Peyer's patch (tissue), 4 donors: ENCODE measurements around the gene ZBTB7A. TPM values are rescaled to one million over a fixed set of nuclear protein-coding genes. Genes with fewer than 3 reads are reported as not detected.

Source experiments
- DNase-seq, 3 donors: peaks; one replicate each; pipeline ENCODE4 v3.0.0-alpha.2; 2017 to 2019
- H3K27ac ChIP-seq, 4 donors: fragments of 200-600 bp; sonication (generic); one replicate each; pipeline ENCODE4 v1.5.1; 2016 to 2019
- H3K27me3 ChIP-seq, 2 donors: fragments of 200-600 bp; sonication (generic); one replicate each; pipeline ENCODE4 v1.5.1; 2019
- H3K36me3 ChIP-seq, 3 donors: fragments of 200-600 bp; sonication (generic); one replicate each; pipeline ENCODE4 v1.5.1; 2016 to 2019
- H3K4me1 ChIP-seq, 4 donors: fragments of 200-600 bp; sonication (generic); one replicate each; pipeline ENCODE4 v1.5.1; 2016 to 2019
- H3K4me3 ChIP-seq, 4 donors: fragments of 200-600 bp; sonication (generic); 1 replicate in 3 of 4; 2 replicates in 1 of 4; pipeline ENCODE4 v1.5.1; 2016 to 2019; ENCODE audit warnings: mild to moderate bottlenecking in 1 of 4
- H3K9me3 ChIP-seq, 4 donors: fragments of 200-600 bp; sonication (generic); one replicate each; pipeline ENCODE4 v1.5.1; 2016 to 2019; ENCODE audit warnings: mild to moderate bottlenecking in 1 of 4
- POLR2A ChIP-seq, 2 donors: fragments of 450-650 bp; IDR thresholded peaks; one replicate each; pipeline ENCODE4 v1.5.1; 2017; ENCODE audit warnings: antibody characterized with exemption in 2 of 2, mild to moderate bottlenecking in 2 of 2, moderate library complexity in 2 of 2
- total RNA-seq, 4 donors: library from RNA; depleted of rRNA; stranded (reverse); fragments of >200 nt; gene quantifications; one replicate each; pipeline ENCODE4 v1.1.0, GENCODE V29; 2016
- TF ChIP-seq, protein P1 (sequence below), 6 experiments: fragments of 450-650 bp in 4 of 6; fragments of 200-600 bp in 2 of 6; sonication (generic) in 1 of 6; IDR thresholded peaks; one replicate each; pipeline ENCODE4 v1.5.1; 2017 to 2019; ENCODE audit warnings: antibody characterized with exemption in 6 of 6, mild to moderate bottlenecking in 3 of 6, moderate library complexity in 1 of 6

ZBTB7A gene
- total RNA-seq, 4 donors from 2014 or later, result 74.3 to 149 (median 96.1) TPM

DNA sequence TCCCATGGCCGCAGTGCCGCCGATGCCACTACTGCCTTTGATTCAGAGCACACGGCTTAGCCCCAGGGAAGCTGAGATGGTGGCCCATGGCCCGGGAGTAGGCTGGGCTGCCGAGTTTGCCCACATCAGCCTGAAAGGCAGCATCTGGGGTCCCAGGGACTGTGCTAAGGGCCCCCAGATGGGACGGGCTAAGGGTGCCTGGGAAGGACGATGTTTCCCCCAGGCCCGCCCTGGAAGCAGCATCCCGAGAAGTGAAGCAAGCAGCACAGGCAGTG, 34.7 kb upstream of the ZBTB7A start:
- peaks cover 0 to 89% (median 0%) of the 10 kb centered on the region in 3 donors for H3K36me3 ChIP-seq
- no peak for TF ChIP-seq POLR2A (IDR thresholded peaks at IDR 0.05)
- TF ChIP-seq, protein P1, sequence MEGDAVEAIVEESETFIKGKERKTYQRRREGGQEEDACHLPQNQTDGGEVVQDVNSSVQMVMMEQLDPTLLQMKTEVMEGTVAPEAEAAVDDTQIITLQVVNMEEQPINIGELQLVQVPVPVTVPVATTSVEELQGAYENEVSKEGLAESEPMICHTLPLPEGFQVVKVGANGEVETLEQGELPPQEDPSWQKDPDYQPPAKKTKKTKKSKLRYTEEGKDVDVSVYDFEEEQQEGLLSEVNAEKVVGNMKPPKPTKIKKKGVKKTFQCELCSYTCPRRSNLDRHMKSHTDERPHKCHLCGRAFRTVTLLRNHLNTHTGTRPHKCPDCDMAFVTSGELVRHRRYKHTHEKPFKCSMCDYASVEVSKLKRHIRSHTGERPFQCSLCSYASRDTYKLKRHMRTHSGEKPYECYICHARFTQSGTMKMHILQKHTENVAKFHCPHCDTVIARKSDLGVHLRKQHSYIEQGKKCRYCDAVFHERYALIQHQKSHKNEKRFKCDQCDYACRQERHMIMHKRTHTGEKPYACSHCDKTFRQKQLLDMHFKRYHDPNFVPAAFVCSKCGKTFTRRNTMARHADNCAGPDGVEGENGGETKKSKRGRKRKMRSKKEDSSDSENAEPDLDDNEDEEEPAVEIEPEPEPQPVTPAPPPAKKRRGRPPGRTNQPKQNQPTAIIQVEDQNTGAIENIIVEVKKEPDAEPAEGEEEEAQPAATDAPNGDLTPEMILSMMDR (IDR thresholded peaks at IDR 0.05), result no peak

DNA sequence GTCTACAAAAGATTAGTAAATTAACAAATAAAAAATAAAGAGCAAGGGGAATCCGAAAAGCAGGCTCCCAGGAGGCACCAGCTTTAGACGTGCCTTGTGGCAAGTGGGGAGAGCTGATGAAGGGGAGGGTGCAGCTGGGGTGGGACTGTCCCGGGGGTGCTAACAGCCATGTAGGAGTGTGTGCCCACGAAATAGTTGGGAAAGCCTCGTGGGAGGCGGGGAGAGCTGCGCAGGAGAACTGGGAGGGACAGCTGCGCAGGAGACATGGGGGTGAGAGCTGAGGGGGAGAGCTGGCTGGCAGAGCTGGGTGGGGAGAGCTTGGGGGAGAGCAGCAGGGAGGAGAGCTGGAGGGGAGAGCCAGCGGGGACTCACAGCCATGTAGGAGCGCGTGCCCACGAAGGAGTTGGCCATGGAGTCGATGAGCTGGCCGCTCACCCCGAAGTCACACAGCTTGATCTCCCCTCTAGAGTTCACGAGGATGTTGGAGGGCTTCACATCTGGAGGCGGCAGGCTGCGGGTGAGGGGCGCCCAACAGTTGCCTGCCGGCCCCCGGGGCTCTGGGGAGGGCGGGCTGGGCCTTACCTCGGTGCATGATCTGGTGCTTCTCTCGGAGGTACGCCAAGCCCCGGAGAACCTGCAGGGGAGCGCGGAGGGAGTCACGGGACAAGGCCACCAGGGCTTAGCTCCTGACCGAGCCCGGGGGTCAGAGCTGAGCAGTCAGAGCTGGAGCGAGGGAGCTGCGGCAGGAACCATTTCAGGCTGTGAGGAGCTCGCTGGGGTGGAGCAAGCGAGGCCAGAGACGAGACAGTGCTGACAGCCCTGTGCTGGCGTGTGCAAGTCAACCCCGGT, 34.2 kb upstream of the ZBTB7A start:
- Histone ChIP-seq H3K27ac (no peak overlapping the region), H3K27me3 (no peaks in the 10 kb centered on the region), H3K36me3 (peaks cover 0 to 83% (median 0%) of the 10 kb centered on the region in 3 donors), H3K4me1 (peaks cover 0 to 13% (median 2%) of the 10 kb centered on the region in 4 donors), H3K9me3 (no peaks in the 10 kb centered on the region), H3K4me3 (no peak overlapping the region)
- TF ChIP-seq, protein P1 (IDR thresholded peaks at IDR 0.05), result no peak
- no peak for TF ChIP-seq POLR2A (IDR thresholded peaks at IDR 0.05)
- DNase-seq, result no peak

More for the DNA sequence above, 34.7 kb upstream of the ZBTB7A start:
- Histone ChIP-seq H3K9me3 (no peaks in the 10 kb centered on the region), H3K27me3 (no peaks in the 10 kb centered on the region), H3K27ac (no peak overlapping the region), H3K4me1 (peaks cover 0 to 9% (median 2%) of the 10 kb centered on the region in 4 donors), H3K4me3 (no peak overlapping the region)
- DNase-seq, result no peak

DNA sequence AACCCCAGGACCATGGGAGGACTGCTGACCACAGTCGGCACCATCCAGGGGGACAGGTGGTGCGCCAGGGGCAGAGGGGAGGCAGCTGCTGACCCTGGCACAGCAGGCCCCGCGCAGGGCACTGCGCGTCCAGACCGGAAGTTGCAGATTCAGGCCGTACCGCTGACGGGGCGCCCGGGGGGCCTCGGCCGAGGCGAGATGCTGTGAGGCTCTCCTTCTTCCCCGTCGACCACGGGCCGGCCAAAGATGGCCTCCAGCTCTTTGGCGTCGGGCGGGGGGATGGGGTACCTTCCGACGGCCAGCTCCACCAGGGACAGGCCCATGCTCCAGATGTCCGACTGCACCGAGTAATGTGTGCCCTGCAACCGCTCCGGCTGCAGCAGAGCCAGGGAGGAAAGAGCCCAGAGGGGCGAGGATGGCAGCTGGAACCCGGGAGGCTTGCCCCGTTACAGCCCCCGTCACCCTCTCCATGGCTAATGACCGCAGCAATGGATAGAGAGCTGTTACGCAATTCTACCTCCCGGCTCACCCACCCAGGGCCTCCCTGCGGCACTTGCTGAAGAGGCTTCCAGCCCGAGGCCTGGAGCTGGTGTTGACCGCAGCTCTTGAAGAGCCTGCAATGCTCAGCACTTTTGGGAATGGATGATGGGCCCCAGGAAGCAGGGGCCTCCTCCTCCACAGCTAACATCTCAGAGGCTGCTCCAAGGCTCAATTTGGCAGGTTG, 32.5 kb upstream of the ZBTB7A start:
- DNase-seq, result no peak
- Histone ChIP-seq H3K27ac (no peak overlapping the region), H3K36me3 (peaks cover 0 to 82% (median 0%) of the 10 kb centered on the region in 3 donors), H3K4me1 (peaks cover 0 to 17% (median 0%) of the 10 kb centered on the region in 4 donors), H3K4me3 (no peak overlapping the region), H3K27me3 (no peaks in the 10 kb centered on the region), H3K9me3 (no peaks in the 10 kb centered on the region)
- no peak for TF ChIP-seq POLR2A (IDR thresholded peaks at IDR 0.05)
- TF ChIP-seq, protein P1 (IDR thresholded peaks at IDR 0.05), result no peak

DNA sequence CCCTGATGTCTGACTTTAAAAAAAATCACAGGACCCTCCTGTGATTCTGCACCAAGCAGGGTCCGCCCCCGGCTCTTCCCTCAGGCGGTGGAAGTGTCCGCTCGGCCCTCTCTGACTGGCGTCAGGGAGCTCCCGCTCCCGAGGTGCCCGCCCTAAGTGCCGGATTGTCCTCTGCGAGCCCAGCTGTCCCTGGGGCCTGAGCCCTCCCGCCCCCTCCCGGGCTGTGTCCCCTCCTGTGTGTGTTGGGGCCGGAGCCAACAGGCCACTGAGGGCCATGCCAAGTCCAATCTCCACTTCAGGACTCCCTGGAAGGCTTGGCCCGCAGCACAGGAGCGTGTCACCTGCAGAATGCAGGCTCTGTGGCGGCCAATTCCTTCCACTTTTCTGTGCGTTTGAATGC, 31.8 kb upstream of the ZBTB7A start:
- TF ChIP-seq, protein P1 (IDR thresholded peaks at IDR 0.05), result no peak
- TF ChIP-seq POLR2A (IDR thresholded peaks at IDR 0.05), result no peak
- Histone ChIP-seq H3K36me3 (peaks cover 0 to 82% (median 0%) of the 10 kb centered on the region in 3 donors), H3K27me3 (no peaks in the 10 kb centered on the region), H3K27ac (no peak overlapping the region), H3K4me3 (no peak overlapping the region), H3K9me3 (no peaks in the 10 kb centered on the region), H3K4me1 (peaks cover 0 to 17% (median 0%) of the 10 kb centered on the region in 4 donors)
- DNase-seq, result no peak

DNA sequence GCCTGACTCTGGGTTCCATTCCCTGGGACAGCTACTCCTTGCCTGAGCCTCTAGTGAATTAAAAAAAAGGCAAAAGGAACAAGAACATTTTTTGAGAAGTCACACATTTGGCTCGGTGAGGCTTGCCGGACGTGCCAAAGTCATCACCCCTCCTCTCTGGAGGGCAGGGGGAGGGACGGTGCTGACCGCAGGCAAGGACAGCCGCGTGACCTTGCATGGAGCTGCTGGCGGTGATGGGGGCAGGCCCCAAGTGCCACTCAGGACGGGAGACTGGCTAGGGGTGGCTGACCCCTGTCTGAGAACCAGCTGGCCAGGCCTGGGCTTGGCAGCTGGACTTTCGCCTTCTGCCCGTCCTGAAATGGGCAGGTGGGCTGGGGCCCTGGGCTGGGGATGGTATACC, 30.8 kb upstream of the ZBTB7A start:
- no peak overlapping the region for H3K27ac ChIP-seq
- peaks cover 0 to 17% (median 0%) of the 10 kb centered on the region in 4 donors for H3K4me1 ChIP-seq
- no peaks in the 10 kb centered on the region for H3K9me3 ChIP-seq
- DNase-seq, result no peak
- TF ChIP-seq, protein P1 (IDR thresholded peaks at IDR 0.05), result no peak
- TF ChIP-seq POLR2A (IDR thresholded peaks at IDR 0.05), result no peak
- H3K36me3 ChIP-seq, result peaks cover 0 to 80% (median 0%) of the 10 kb centered on the region in 3 donors
- H3K27me3 ChIP-seq, result no peaks in the 10 kb centered on the region
- no peak overlapping the region for H3K4me3 ChIP-seq
